TTC549 (cell line): ENCODE data around the gene DIP2A.
"Not testable (repeated sequence)": the region's sequence is repeated elsewhere in the genome, so short reads cannot be mapped to it uniquely, and the experiment has no call there.

Source experiments
- FAIRE-seq: peaks from 2 replicates; lab custom pipeline; 2012; peaks lifted over from hg19 to GRCh38; lab: Jason Lieb, UNC

The DIP2A gene

GRCh38 chr21:46425041-46425440, 33.6 kb upstream of the DIP2A start:
- FAIRE-seq: no peak

DNA sequence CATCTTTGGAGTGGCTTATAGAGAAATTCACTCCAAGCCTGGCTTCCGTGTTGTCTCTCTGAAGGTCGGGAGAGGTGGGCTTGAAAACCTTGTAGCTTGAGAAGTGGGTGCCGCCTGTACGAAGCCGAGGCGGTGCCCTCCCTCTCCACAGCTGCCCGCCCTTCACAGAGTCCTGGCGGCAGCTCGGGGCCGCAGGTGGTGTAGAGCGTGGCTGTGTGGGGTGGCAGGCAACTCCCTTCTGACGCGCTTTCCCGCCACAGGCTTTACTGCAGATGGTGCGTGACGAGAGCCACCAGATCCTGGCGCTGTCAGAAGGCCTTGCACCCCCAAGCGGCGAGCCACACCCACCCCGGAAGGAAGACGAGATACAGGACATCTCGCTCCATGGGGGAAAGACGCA, 33.1 kb upstream of the DIP2A start:
- FAIRE-seq: no peak

DNA sequence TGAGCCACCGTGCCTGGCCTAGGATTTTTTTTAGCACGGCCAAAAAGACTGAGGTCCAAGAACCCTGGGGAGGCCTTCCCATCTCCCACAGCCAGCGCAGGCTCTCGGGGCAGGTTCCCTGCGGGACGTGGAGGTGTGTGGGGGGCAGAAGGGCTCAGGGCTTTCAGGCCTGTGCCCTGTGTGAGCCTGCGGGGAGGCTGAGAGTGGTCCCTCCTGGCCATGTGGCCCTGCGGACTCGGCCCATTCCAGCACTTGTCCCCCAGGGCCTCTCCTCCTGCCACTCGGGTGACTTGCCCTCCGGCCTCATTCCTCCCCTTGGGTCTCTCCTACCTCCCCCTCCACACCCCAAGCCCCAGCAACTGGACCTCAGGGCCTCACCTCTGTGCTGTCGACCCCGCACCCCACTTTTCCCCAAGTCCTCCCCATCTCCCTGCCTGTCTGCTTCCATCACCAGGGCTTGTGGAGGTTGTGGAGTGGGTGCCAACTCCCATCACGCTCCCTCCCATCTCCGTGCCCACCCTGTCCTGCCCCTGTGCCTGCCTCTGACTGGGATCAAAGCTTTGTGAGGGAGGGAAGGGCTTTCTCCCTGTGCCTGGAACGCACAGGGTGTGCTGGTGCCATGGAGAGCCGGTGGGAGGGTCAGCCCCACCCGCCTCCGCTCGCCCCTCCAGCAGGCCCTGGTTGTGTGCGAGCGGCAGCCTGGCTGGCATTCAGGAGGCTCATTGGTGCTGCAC, 32.2 kb upstream of the DIP2A start:
- no peak for FAIRE-seq

- FAIRE-seq: no peak
Measured at GRCh38 chr21:46427516-46427915, 31.2 kb upstream of the DIP2A start.

GRCh38 chr21:46428286-46428685, 30.4 kb upstream of the DIP2A start:
- no peak for FAIRE-seq

DNA sequence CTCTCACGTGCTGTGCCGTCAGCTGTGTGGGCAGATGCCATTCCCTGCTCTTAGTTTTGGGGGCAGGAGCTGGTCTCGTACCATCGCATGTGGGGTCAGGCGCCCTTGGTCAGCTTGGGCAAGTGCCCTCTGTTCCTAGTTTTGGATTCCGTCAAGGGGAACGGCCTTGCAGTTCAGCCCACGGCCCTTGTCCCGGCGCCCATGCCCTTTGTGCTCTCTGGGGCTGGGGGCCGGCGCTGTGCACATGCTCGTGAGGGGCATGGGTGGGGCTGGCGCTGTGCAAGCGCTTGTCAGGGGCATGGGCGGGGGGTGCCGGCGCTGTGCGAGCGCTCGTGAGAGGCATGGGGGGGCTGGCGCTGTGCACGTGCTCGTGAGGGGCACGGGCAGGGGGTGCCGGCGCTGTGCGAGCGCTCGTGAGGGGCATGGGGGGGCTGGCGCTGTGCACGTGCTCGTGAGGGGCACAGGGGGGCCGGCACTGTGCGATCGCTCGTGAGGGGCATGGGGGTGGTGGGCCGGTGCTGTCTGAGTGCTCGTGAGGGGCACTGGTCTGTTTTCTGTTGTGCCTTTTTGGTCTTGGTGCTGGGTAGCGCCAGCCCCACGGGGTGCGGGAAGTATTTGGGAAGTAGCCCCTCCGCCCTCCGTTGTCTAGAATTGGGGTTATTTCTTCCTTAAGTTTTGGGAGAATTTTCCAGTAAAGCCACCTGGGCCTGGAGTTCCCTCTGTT, 29.5 kb upstream of the DIP2A start:
- no peak for FAIRE-seq

DNA sequence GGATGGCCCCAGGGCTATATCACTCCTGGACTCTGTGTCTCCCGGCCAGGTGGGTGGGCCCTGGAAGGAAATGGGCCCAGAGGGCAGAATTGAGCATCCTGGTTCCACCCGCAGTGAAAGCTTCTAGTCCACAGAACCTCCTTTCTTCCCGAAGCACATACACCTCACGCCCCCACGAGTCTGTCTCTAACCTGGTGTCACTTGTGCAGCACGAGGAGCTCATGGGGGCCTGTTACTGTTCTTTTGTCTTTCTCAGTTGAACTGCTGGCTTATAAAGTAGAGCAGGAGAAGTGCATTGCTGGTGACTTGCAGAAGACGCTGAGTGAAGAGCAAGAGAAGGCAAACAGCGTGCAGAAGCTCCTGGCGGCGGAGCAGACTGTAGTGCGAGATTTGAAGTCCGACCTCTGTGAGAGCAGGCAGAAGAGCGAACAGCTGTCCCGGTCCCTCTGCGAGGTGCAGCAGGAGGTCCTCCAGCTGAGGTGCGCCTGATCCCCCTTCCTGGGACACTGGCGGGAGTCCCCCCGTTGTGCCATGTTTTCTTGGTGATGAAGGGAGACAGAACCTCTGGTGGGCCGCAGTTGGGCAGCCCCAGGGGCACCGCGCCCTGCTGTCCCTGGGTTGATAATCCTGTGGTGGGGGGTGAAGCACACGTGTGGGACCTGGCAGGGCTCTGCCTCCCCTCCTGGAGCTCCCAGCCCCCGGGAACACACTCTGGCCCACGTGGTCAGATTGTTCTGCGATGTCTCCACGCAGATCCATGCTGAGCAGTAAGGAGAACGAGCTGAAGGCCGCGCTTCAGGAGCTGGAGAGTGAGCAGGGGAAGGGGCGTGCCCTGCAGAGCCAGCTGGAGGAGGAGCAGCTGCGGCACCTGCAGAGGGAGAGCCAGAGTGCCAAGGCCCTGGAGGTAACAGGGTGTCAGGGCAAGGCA, 28.7 kb upstream of the DIP2A start:
- FAIRE-seq: no peak

- FAIRE-seq: no peak
Measured at GRCh38 chr21:46431448-46431847, 27.2 kb upstream of the DIP2A start.

GRCh38 chr21:46431884-46432488, 26.7 kb upstream of the DIP2A start:
- FAIRE-seq: no peak

DNA sequence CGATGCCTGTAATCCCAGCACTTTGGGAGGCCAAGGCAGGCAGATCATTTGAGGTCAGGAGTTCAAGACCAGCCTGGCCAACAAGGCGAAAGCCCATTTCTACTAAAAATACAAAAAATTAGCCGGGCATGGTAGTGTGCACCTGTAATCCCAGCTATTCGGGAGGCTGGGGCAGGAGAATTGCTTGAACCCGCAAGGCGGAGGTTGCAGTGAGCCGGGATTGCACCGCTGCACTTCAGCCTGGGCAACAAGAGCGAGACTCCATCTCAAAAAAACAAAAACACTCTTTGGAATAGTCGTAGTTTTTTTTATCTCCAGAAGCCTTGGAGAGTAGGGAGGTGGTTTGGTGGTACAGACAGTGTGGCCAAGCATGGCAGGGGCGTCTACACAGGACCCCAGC, 25.6 kb upstream of the DIP2A start:
- FAIRE-seq: not testable (repeated sequence)

- no peak for FAIRE-seq
Measured at GRCh38 chr21:46434322-46434958, 24.3 kb upstream of the DIP2A start.

GRCh38 chr21:46435786-46436227, 22.9 kb upstream of the DIP2A start:
- FAIRE-seq: no peak

DNA sequence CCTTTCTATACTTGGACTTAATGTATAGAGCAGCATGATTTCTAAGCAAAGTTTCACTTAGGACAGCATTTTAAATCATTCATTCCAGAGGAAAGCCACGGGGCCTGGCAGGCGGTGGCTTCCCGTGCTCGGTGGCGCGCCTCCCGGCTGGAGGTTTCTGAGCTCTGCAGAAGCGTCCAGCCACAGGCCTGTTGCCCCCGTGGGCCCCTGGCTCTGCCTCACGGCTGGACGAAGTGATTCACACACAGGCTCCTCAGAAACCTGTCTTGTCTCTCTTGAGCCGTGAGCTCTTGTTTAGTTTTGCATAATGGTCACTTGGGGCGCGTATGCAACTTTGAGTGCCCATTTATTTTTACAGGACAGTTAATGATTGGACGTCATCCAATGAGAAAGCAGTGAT, 22.1 kb upstream of the DIP2A start:
- no peak for FAIRE-seq

GRCh38 chr21:46437096-46437498, 21.6 kb upstream of the DIP2A start:
- no peak for FAIRE-seq

GRCh38 chr21:46437511-46437910, 21.2 kb upstream of the DIP2A start:
- no peak for FAIRE-seq

DNA sequence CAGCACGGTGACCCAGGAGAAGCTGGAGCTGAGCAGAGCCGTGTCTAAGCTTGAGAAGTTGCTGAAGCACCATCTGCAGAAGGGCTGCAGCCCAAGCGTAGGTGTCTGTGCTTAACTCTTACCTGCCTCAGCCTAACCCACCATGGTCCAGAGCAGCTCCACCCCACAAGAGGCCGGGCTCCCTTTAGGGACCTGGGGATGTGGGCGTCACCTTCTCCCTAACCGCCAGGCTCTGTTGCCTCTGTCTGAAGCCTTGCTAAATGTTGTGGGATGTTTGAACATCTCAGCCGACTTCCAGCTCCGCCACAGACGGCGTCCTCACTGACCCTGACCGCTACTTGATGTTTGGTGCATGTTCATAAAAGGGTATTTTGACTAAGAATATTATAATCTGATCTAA, 20.4 kb upstream of the DIP2A start:
- FAIRE-seq: no peak

DNA sequence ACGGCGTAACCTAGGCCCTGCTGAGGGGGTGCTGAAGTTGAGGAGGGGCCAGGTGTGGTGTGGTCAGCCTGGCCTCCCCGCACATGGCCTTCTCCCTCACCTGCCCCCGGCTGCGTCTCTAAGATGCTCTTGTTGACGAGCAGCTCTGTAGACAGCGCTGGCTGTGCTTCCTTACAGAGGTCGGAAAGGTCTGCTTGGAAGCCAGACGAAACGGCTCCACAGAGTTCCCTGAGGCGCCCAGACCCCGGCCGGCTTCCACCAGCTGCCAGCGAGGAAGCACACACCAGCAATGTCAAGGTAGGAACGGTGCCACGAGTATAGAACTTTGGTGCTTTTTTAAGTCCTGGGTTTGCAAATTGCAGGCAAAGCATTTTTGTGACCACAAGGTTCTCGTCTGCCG, 18.8 kb upstream of the DIP2A start:
- FAIRE-seq: no peak

GRCh38 chr21:46441331-46441730, 17.4 kb upstream of the DIP2A start:
- FAIRE-seq: no peak

DNA sequence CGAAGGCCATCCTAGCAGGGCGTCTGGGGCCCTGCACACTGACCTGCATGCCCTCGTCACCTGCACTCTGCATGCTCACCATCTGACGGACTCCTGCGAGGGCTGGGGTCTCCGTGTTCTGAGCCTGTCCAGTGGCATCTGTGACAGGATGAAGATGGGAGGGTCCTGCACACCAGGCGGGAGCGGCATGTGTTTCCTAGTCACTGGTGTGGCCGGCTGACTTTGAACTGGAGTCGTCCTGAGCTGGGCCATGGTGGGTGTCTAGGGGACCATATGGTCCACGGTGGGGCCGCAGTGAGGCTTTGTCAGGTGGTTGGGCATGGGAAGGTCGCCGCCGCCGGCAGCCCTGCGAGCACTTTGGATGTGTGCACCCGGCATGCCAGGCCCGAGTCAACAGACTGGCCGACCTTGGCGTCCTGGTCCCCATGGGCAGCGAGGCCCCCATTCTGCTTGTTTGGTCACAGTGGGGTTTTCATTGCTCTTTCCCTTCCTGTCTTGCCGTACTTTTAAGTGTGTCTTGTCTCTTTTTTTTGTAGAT, 16.7 kb upstream of the DIP2A start:
- FAIRE-seq: no peak

DNA sequence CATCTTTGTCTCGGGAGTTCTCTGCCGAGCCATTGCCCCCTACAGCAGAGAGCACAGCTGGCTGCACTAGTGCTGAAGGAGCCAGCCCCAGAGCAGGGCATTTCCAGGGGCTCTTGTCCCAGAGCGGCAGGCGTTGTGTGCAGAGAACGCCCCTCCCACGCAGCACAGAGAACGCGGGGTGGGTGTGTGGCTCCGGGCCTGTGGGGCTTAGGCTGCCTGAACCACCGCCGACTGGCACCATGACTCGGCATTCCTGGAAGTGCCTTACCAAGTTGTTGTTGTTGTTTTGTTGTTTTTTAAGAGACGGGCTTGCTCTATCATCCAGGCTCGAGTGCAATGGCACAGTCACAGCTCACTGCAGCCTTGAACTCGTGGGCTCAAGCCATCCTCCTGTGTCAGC, 15.8 kb upstream of the DIP2A start:
- FAIRE-seq: no peak

- FAIRE-seq: no peak
Measured at GRCh38 chr21:46443910-46444309, 14.8 kb upstream of the DIP2A start.

DNA sequence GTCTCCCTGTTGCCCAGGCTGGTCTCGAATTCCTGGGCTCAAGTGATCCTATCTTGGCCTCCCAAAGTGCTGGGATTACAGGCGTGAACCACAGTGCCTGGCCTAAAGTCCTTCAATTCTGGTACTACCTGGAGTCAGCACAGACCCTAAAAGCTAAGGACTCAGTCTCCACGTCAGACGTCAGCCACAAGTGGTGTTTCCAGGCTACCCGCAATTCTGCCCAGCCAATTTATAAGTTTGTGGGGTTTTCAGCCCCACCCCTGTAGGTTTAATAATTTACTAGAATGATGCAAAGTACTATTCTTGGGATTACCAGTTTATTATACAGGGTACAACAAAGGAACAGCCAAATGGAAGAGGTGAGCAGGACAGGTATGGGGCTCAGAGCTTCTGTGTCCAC, 10.6 kb upstream of the DIP2A start:
- FAIRE-seq: no peak
